Natural killer cell (primary cell): ENCODE measurements around the gene ZSWIM8. TPM values are rescaled to one million over a fixed set of nuclear protein-coding genes. Genes with fewer than 3 reads are reported as not detected.
A peak's percentile ranks its signal among the peaks of the same experiment; 100 is the strongest.

Experiments used
- ATAC-seq, 3 donors: fragments of 150-1000 bp in 2 of 3; fragments of 200-7000 bp in 1 of 3; cut with Tn5 transposase; 1 replicate in 1 of 3; 2 replicates in 2 of 3; pipeline ENCODE4 v1.10.0; 2021; ENCODE audit warnings: mild to moderate bottlenecking in 2 of 3, moderate library complexity in 2 of 3
- DNase-seq, 2 donors: peaks; one replicate each; pipeline versions ENCODE4 v3.0.0 to v3.0.0-alpha.2; 2013 to 2021; ENCODE audit warnings: mixed read lengths in 1 of 2
- H3K27ac ChIP-seq: one replicate; pipeline ENCODE4 v1.5.1; 2013; ENCODE audit warnings: mild to moderate bottlenecking, low read length
- H3K27me3 ChIP-seq: one replicate; pipeline ENCODE4 v1.6.1; 2013; ENCODE audit warnings: low read length; ENCODE audit not compliant: control insufficient read depth, insufficient read depth
- H3K36me3 ChIP-seq: one replicate; pipeline ENCODE4 v1.6.1; 2013; ENCODE audit warnings: low read length; ENCODE audit not compliant: control insufficient read depth, insufficient read depth
- H3K4me1 ChIP-seq: one replicate; pipeline ENCODE4 v1.6.1; 2013; ENCODE audit warnings: low read length; ENCODE audit not compliant: control insufficient read depth, insufficient read depth
- H3K4me3 ChIP-seq: one replicate; pipeline ENCODE4 v1.5.1; 2013; ENCODE audit warnings: low read length
- H3K9me3 ChIP-seq: one replicate; pipeline ENCODE4 v1.6.1; 2013; ENCODE audit warnings: low read length; ENCODE audit not compliant: control insufficient read depth, insufficient read depth
- H3K27ac Mint-ChIP-seq, 2 donors: one replicate each; pipeline ENCODE4 v1.8.0; 2022; ENCODE audit warnings: mild to moderate bottlenecking in 2 of 2, mixed read lengths in 2 of 2, moderate library complexity in 1 of 2
- H3K27me3 Mint-ChIP-seq, 2 donors: one replicate each; pipeline ENCODE4 v1.8.0; 2022; ENCODE audit warnings: low read depth in 2 of 2, mixed read lengths in 2 of 2
- H3K36me3 Mint-ChIP-seq: one replicate; pipeline ENCODE4 v1.8.0; 2022; ENCODE audit warnings: mixed read lengths
- H3K4me1 Mint-ChIP-seq, 2 donors: one replicate each; pipeline ENCODE4 v1.8.0; 2022; ENCODE audit warnings: mixed read lengths in 2 of 2
- H3K4me3 Mint-ChIP-seq: one replicate; pipeline ENCODE4 v1.8.0; 2022; ENCODE audit warnings: mild to moderate bottlenecking, moderate library complexity, mixed read lengths
- H3K9me3 Mint-ChIP-seq, 2 donors: one replicate each; pipeline ENCODE4 v1.8.0; 2022; ENCODE audit warnings: mixed read lengths in 2 of 2
- WGBS: methylation state at CpG from one replicate; pipeline ENCODE4 v1.1.7; 2013; ENCODE audit warnings: missing lambda C conversion rate; ENCODE audit not compliant: insufficient coverage; 5-methylcytosine and 5-hydroxymethylcytosine counted together
- intact Hi-C: fragments of 100-400 bp; cut with micrococcal nuclease; formaldehyde crosslinking; loops from one replicate; pipeline ENCODE4 v1.14.2; 2022
- total RNA-seq, 4 donors: library from RNA; stranded (reverse); fragments of 120-200 nt in 1 of 4; gene quantifications; one replicate each; pipeline versions ENCODE4 v1.2.3 to v1.2.4, GENCODE V29; 2013 to 2022
- TF ChIP-seq, protein P1 (sequence below): fragments of 200-600 bp; IDR thresholded peaks from one replicate; pipeline ENCODE4 v1.8.0; 2022; ENCODE audit warnings: antibody characterized with exemption

The ZSWIM8 gene
- total RNA-seq, 3 donors from 2014 or later (not counting 1 experiment from before 2014, with no cell fraction given): 157 to 161 (median 159) TPM

DNA sequence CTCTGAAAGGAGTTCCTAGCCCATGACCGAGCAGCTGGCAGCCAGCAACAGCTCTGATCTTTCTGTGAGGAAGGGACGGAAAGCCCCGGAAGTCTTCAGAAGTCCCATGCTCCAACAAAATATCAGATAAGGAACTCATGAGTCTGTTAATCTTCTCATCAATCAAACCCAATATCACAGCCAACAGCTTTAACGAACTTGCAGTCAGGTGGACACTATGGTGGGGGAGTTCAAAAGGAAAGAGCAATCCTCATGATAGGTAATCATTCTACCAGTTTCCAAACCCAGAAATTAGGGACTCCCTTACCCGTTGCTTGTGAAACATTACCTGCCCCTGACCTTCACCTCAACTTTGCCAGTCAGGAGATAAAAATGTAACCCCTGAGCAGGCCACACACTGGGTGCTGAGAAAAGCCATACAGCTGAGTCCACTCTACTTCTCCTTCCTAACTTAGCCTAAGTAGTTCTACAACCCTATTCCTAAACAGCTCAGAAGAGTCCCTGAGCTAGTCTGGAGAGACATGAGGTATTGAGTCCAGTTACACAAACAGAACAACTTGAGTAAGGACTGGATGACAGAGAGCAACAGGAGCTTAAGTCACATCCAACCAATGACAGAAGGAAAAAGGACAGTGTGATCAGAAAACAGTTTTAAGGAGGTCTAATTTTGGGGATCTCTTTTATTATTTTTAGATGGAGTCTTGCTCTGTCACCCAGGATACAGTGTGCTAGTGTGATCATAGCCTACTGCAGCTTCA, 23.8 kb downstream of the ZSWIM8 start:
- H3K36me3 ChIP-seq: peaks cover 45% of the 10 kb centered on the region
- Mint-ChIP-seq H3K27me3 (no peaks in the 10 kb centered on the region), H3K4me1 (peaks cover 31 to 35% of the 10 kb centered on the region in 2 donors), H3K9me3 (no peaks in the 10 kb centered on the region), H3K4me3 (peak overlapping the region; percentile 68), H3K27ac (peak overlapping the region; percentile 14 to 82), H3K36me3 (no peaks in the 10 kb centered on the region)
- intact Hi-C loops: no loop called here
- H3K4me3 ChIP-seq: no peak overlapping the region
- ATAC-seq (no peak), DNase-seq (no peak)
- H3K9me3 ChIP-seq: no peaks in the 10 kb centered on the region
- WGBS: 90% methylated on average over 4 of the region's 5 CpGs
- H3K4me1 ChIP-seq: peaks cover 31% of the 10 kb centered on the region
- no peaks in the 10 kb centered on the region for H3K27me3 ChIP-seq
- H3K27ac ChIP-seq: no peak overlapping the region
- TF ChIP-seq, protein P1, sequence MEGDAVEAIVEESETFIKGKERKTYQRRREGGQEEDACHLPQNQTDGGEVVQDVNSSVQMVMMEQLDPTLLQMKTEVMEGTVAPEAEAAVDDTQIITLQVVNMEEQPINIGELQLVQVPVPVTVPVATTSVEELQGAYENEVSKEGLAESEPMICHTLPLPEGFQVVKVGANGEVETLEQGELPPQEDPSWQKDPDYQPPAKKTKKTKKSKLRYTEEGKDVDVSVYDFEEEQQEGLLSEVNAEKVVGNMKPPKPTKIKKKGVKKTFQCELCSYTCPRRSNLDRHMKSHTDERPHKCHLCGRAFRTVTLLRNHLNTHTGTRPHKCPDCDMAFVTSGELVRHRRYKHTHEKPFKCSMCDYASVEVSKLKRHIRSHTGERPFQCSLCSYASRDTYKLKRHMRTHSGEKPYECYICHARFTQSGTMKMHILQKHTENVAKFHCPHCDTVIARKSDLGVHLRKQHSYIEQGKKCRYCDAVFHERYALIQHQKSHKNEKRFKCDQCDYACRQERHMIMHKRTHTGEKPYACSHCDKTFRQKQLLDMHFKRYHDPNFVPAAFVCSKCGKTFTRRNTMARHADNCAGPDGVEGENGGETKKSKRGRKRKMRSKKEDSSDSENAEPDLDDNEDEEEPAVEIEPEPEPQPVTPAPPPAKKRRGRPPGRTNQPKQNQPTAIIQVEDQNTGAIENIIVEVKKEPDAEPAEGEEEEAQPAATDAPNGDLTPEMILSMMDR: no peak

DNA sequence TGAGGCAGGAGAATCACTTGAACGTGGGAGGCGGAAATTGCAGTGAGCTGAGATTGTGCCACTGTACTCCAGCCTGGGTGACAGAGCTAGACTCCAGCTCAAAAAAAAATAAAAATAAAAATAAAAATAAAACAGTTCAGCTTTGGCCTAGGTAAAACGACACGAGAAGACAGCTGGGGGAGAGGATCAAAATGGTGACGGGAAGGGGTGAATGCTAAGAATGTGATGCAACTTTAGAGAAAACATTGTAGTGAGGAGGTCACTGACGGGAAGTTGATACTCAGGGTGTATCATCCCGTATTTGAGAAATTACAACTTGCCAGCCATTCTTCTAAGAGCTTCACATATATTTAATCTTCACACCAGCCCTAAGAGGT, 24.9 kb downstream of the ZSWIM8 start:
- no peaks in the 10 kb centered on the region for H3K27me3 Mint-ChIP-seq
- no peaks in the 10 kb centered on the region for H3K36me3 Mint-ChIP-seq
- Histone ChIP-seq H3K4me1 (peaks cover 31% of the 10 kb centered on the region), H3K27ac (peak overlapping the region; percentile 53), H3K27me3 (no peaks in the 10 kb centered on the region), H3K4me3 (peak overlapping the region; percentile 57), H3K36me3 (peaks cover 43% of the 10 kb centered on the region), H3K9me3 (no peaks in the 10 kb centered on the region)
- no peak for ATAC-seq
- WGBS: 92% methylated on average over 6 of the region's 7 CpGs
- TF ChIP-seq, protein P1: no peak
- peak overlapping the region; percentile 81 to 82 for H3K27ac Mint-ChIP-seq
- peak overlapping the region; percentile 89 for H3K4me3 Mint-ChIP-seq
- intact Hi-C loops: loop anchor here (5.0 kb wide), 1 partner anchor 38 kb away; a partner anchor contains a TSS
- no peak for DNase-seq
- no peaks in the 10 kb centered on the region for H3K9me3 Mint-ChIP-seq
- H3K4me1 Mint-ChIP-seq: peaks cover 31 to 35% of the 10 kb centered on the region in 2 donors

DNA sequence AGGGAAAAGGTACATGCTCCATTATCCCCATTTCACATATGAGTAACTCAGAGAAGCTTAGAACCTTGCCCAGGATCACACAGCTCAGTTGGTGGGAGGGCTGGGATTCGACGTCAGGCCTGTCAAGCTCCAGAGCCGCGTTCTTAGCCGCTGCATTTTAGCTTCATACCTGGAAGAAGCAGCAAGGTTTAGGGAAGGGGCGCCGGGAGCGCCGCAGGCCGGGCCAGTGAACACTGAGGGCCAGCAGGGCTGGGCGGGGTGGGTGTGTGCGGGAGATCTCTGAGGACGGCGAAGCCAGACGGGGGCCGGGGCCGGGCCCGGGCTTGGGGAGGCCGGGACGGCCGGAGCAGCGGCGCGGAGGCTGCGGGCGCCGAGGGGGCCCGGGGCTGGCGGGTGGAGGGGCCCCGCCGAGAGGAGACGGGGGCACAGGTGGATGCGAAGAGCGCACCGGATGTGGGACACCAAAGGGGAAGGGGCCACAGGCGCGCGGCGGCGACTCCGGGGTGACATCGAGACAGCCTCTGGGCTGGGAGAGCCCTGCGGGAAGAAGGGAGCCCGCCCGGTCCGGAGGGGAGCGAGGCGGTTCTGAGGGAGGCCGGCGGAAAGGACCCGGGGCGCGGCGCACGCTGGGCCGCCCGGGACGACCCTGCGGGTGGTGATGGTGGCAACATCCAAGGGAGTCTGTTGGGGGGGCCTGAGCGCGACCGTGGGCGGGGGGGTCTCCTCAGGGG, 25.5 kb downstream of the ZSWIM8 start:
- DNase-seq: peak in 1 of 2 donors; percentile 76
- H3K9me3 ChIP-seq: no peaks in the 10 kb centered on the region
- no peaks in the 10 kb centered on the region for H3K27me3 ChIP-seq
- peak overlapping the region; percentile 72 for H3K27ac ChIP-seq
- Mint-ChIP-seq H3K27ac (peak overlapping the region; percentile 81 to 82), H3K4me3 (peak overlapping the region; percentile 89), H3K4me1 (peaks cover 31 to 34% of the 10 kb centered on the region in 2 donors), H3K36me3 (no peaks in the 10 kb centered on the region), H3K9me3 (no peaks in the 10 kb centered on the region), H3K27me3 (no peaks in the 10 kb centered on the region)
- TF ChIP-seq, protein P1: no peak
- peak overlapping the region; percentile 57 for H3K4me3 ChIP-seq
- intact Hi-C loops: loop anchor here (1.0 to 5.0 kb wide), 2 partner anchors 26 to 39 kb away; partner anchors contain the start of gene ZSWIM8
- ATAC-seq: peak; percentile 14 to 24 (median 22)
- peaks cover 43% of the 10 kb centered on the region for H3K36me3 ChIP-seq
- under 1% methylated on average over 63 of the region's 63 CpGs for WGBS
- peaks cover 31% of the 10 kb centered on the region for H3K4me1 ChIP-seq
